GM12801 (cell line): ENCODE measurements around the gene CD151.

Experiments
- CTCF ChIP-seq: IDR thresholded peaks from one replicate; pipeline ENCODE4 v1.5.1; 2011; ENCODE audit warnings: control low read depth; ENCODE audit not compliant: insufficient read length; ENCODE audit errors: extremely low read depth

The CD151 gene

GRCh38 chr11:830295-831117 is 2.2 kb upstream of the CD151 start:
- no peak for TF ChIP-seq CTCF

DNA sequence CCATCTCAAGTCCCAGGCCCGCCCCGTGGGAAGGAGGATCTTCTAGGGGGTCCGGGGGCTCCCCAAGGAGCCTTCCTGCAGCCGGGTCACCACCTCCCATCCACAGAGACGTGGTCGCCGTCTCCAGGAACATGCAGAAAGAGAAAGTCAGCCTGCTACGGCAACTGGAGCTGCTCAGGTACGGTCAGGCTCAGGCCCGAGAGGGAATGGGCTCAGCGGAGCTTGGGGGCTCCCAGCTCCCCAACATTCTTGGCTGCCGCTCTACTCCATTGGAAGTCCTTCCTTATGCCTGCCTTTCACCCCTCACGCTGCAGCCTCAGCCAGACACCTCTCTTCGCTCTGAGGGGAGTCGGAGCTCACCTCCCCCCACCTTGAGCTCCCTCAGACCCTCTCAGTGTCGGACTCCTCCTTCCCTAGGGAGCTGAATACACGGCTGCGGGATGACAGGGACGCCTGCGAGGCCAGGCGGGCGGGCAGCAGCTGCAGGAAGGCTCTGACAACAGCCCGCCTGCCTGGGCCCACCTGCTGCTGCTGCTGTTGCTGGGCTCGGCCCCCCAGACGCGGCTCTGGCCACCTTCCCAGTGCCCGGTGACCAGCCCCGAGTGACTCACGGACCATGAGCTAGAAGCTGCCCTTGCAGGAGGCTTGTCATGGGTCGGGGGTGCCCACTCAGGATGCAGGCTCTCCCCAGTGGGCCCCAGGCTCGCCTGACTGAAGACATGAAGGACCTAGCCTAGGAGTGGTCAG is 1.5 kb upstream of the CD151 start:
- TF ChIP-seq CTCF: no peak

DNA sequence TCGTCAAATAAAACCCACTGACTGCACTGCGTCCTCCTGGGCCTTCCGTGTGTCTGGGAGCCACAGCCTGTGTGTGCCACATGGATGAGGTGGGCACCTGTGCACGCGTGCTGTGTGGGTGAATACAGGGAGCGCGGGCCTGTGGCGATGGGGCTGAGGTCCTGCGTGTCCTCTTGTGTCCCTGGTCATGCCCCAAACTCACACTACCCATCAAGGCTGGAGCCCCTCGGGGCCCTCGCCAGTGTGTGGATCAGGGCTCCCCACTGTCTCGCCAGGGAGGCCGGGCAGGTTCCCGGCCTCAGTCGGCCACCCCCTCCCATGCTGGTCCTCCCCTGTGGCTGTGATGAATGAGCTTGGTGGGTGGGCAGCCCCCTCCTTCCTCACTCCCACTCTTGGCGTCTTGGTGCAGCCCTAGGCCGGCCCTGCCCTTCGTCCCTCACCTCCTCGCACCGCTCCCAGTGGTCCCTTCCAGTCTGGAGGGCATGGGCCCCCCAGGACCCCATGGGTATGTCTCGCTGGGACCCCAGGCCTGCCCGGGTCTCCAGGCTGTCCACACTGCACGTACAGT is 707 bp upstream of the CD151 start:
- TF ChIP-seq CTCF: no peak

DNA sequence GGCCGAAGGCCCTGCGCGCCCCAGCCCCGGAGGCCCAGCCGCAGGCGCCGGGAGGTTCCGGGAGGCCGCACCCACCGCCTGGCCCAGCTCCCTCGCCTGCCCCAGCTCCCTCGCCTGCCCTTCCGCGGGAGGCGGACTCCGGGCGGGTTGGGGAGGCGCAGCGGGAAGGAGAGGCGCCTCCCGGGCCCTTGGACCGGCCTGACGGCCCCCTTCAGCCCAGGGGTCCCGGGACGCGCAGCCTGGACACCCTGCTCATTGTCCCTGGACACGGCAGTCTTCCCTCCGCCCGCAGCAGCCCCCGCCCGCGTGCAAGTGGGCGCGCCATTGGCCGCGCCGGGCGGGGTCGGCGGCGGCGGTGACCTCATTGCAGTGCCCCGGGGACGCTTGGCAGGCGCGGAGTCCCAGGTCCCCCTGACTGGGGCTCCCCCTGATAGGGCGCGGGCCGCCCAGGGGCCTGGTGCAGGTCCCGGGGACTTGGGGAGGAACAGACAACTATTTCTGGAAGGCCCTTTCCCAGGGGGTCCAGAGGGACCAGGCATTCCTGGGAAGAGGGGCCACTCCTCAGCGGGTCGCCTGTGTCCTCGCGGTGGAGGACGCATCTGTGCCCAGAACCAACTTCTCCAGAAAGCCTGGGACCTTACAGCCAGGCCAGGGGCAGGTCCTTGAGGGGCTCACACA is 501 bp downstream of the CD151 start:
- TF ChIP-seq CTCF: no peak

GRCh38 chr11:833849-834311 is 1.1 kb downstream of the CD151 start:
- no peak for TF ChIP-seq CTCF

GRCh38 chr11:834371-835316 is 1.9 kb downstream of the CD151 start:
- TF ChIP-seq CTCF: no peak
